IMR-90 (cell line): Measurements from ENCODE around the gene RAP1GAP2. TPM values are rescaled to one million over a fixed set of nuclear protein-coding genes. Genes with fewer than 3 reads are reported as not detected.

Source experiments
- ELK1 ChIP-seq: fragments of 150-350 bp; IDR thresholded peaks from 2 replicates; pipeline ENCODE4 v1.6.1; 2016; ENCODE audit warnings: low read depth, mild to moderate bottlenecking, low read length, moderate library complexity, borderline replicate concordance
- polyA plus RNA-seq, 3 experiments: library from polyadenylated mRNA; depleted of rRNA; stranded (reverse); fragments of >200 nt; gene quantifications; 2 replicates each; pipeline ENCODE4 v1.2.3, GENCODE V29; 2012; ENCODE audit warnings: low replicate concordance in 1 of 3
- total RNA-seq: library from RNA; depleted of rRNA; stranded (reverse); fragments of >200 nt; gene quantifications from 2 replicates; pipeline ENCODE4 v1.2.3, GENCODE V29; 2012

Gene RAP1GAP2
- total and polyA plus RNA-seq, 2 of the 4 experiments (the other 2 are of a cell fraction) = 5.7 to 7.5 TPM

- no peak for TF ChIP-seq ELK1
Measured at GRCh38 chr17:2995886-2996809, 199.9 kb downstream of the RAP1GAP2 start (continued).
